Endodermal cell (in vitro differentiated cells): ENCODE measurements around the gene NLGN1. TPM values are rescaled to one million over a fixed set of nuclear protein-coding genes. Genes with fewer than 3 reads are reported as not detected.

Experiments
- DNase-seq: peaks from one replicate; pipeline ENCODE4 v3.0.0-alpha.2; 2017
- H3K27ac ChIP-seq: 2 replicates; pipeline ENCODE4 v1.5.1; 2013; ENCODE audit warnings: mild to moderate bottlenecking, low read depth, low read length, moderate library complexity
- H3K27me3 ChIP-seq: 2 replicates; pipeline ENCODE4 v1.6.1; 2013; ENCODE audit warnings: mild to moderate bottlenecking, low read length, moderate library complexity; ENCODE audit not compliant: insufficient read depth, control insufficient read depth, poor library complexity, severe bottlenecking
- H3K36me3 ChIP-seq: 2 replicates; pipeline ENCODE4 v1.7.0; 2013; ENCODE audit warnings: mild to moderate bottlenecking, low read length, moderate library complexity; ENCODE audit not compliant: control insufficient read depth, insufficient read depth
- H3K4me1 ChIP-seq: one replicate; pipeline ENCODE4 v1.7.0; 2013; ENCODE audit warnings: low read length; ENCODE audit not compliant: control insufficient read depth, insufficient read depth
- H3K4me3 ChIP-seq: 2 replicates; pipeline ENCODE4 v1.5.1; 2013; ENCODE audit warnings: mild to moderate bottlenecking, low read length, moderate library complexity
- H3K9ac ChIP-seq: 2 replicates; pipeline ENCODE4 v1.6.1; 2013; ENCODE audit warnings: mild to moderate bottlenecking, low read length, moderate library complexity; ENCODE audit not compliant: poor library complexity, severe bottlenecking; ENCODE audit errors: extremely low read depth
- H3K9me3 ChIP-seq: 2 replicates; pipeline ENCODE4 v1.6.1; 2013; ENCODE audit warnings: mild to moderate bottlenecking, low read length, moderate library complexity; ENCODE audit not compliant: control insufficient read depth
- H3K27ac Mint-ChIP-seq: 2 replicates; pipeline ENCODE4 v1.8.0; 2020; ENCODE audit warnings: mixed read lengths
- H3K27me3 Mint-ChIP-seq: 2 replicates; pipeline ENCODE4 v1.8.0; 2021; ENCODE audit warnings: mild to moderate bottlenecking, mixed read lengths; ENCODE audit not compliant: insufficient read depth
- H3K36me3 Mint-ChIP-seq: 2 replicates; pipeline ENCODE4 v1.8.0; 2020; ENCODE audit warnings: low read depth, mixed read lengths
- H3K4me1 Mint-ChIP-seq: 2 replicates; pipeline ENCODE4 v1.8.0; 2020; ENCODE audit warnings: mixed read lengths
- H3K4me3 Mint-ChIP-seq: 2 replicates; pipeline ENCODE4 v1.8.0; 2020; ENCODE audit warnings: mild to moderate bottlenecking, moderate library complexity, mixed read lengths
- H3K9me3 Mint-ChIP-seq: 2 replicates; pipeline ENCODE4 v1.8.0; 2020; ENCODE audit warnings: mild to moderate bottlenecking, mixed read lengths
- WGBS, 2 experiments: methylation state at CpG; one replicate each; pipeline versions ENCODE4 v1.1.5 to v1.1.7; 2013; ENCODE audit warnings: missing lambda C conversion rate in 2 of 2, mixed read lengths in 1 of 2; ENCODE audit not compliant: insufficient coverage in 1 of 2, insufficient read length in 1 of 2; 5-methylcytosine and 5-hydroxymethylcytosine counted together
- total RNA-seq, 2 donors: library from RNA; stranded (reverse); fragmentation: NEBNext Ultra II Directional in 1 of 2; extraction: Animal tissue kit (Norgen Biotek cat#: 25700) in 1 of 2; gene quantifications; 2 replicates in 1 of 2; 3 replicates in 1 of 2; pipeline ENCODE4 v1.2.1, GENCODE V29; 2021
- TF ChIP-seq, protein P1 (sequence below): fragments of 200-600 bp; sonication (generic); conservative IDR thresholded peaks from 2 replicates; pipeline ENCODE4 v1.5.0; 2021; ENCODE audit warnings: antibody characterized with exemption, mild to moderate bottlenecking

NLGN1 gene
- total RNA-seq, 2 donors from 2014 or later = 3.4 to 14.3 TPM

DNA sequence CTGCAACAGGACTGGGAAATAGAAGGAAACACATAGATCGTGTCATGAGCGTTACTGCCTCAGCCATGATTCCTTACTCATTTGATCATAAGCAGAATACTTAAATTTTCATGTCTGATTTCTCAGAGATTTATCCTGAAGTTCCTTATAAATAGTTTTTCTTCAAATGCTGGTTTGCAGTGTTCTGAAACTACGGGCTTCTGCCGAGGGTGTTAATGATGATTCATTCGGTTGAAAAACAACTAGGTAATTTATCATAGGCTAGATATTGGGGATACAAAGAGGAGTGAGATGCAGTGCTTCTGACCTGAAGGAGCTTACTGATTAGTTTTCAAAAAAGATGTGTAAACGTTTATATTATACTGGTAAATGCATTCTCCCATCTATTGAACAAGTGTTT is 428.9 kb downstream of the NLGN1 start:
- H3K27ac ChIP-seq = no peak overlapping the region
- Mint-ChIP-seq H3K27ac (no peak overlapping the region), H3K4me3 (no peak overlapping the region), H3K4me1 (peaks cover 3% of the 10 kb centered on the region), H3K9me3 (no peaks in the 10 kb centered on the region), H3K27me3 (no peaks in the 10 kb centered on the region), H3K36me3 (no peaks in the 10 kb centered on the region)
- H3K9me3 ChIP-seq = no peaks in the 10 kb centered on the region
- H3K4me3 ChIP-seq = no peak overlapping the region
- TF ChIP-seq, protein P1, sequence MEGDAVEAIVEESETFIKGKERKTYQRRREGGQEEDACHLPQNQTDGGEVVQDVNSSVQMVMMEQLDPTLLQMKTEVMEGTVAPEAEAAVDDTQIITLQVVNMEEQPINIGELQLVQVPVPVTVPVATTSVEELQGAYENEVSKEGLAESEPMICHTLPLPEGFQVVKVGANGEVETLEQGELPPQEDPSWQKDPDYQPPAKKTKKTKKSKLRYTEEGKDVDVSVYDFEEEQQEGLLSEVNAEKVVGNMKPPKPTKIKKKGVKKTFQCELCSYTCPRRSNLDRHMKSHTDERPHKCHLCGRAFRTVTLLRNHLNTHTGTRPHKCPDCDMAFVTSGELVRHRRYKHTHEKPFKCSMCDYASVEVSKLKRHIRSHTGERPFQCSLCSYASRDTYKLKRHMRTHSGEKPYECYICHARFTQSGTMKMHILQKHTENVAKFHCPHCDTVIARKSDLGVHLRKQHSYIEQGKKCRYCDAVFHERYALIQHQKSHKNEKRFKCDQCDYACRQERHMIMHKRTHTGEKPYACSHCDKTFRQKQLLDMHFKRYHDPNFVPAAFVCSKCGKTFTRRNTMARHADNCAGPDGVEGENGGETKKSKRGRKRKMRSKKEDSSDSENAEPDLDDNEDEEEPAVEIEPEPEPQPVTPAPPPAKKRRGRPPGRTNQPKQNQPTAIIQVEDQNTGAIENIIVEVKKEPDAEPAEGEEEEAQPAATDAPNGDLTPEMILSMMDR = no peak
- WGBS, 2 experiments = 75 to 88% methylated on average over 5 to 6 of the region's 6 CpGs
- DNase-seq = no peak
- no peak overlapping the region for H3K9ac ChIP-seq
- no peaks in the 10 kb centered on the region for H3K27me3 ChIP-seq
- H3K36me3 ChIP-seq = no peaks in the 10 kb centered on the region
- H3K4me1 ChIP-seq = no peaks in the 10 kb centered on the region

- peaks cover 3% of the 10 kb centered on the region for H3K4me1 Mint-ChIP-seq
- H3K27me3 Mint-ChIP-seq = no peaks in the 10 kb centered on the region
- no peaks in the 10 kb centered on the region for H3K4me1 ChIP-seq
- H3K27ac Mint-ChIP-seq = no peak overlapping the region
- TF ChIP-seq, protein P1 = no peak
- H3K9me3 Mint-ChIP-seq = no peaks in the 10 kb centered on the region
- H3K9me3 ChIP-seq = no peaks in the 10 kb centered on the region
- H3K36me3 Mint-ChIP-seq = no peaks in the 10 kb centered on the region
- no peak for DNase-seq
- no peak overlapping the region for H3K4me3 ChIP-seq
- no peak overlapping the region for H3K9ac ChIP-seq
- no peaks in the 10 kb centered on the region for H3K36me3 ChIP-seq
- H3K27me3 ChIP-seq = no peaks in the 10 kb centered on the region
- H3K27ac ChIP-seq = no peak overlapping the region
- no peak overlapping the region for H3K4me3 Mint-ChIP-seq
- 72 to 91% methylated on average over 2 to 3 of the region's 3 CpGs for WGBS, 2 experiments
Measured at GRCh38 chr3:173826901-173827609, 429.5 kb downstream of the NLGN1 start.

GRCh38 chr3:173838644-173839043 is 441.1 kb downstream of the NLGN1 start:
- Mint-ChIP-seq H3K36me3 (peaks cover 11% of the 10 kb centered on the region), H3K9me3 (peaks cover 19% of the 10 kb centered on the region), H3K4me3 (no peak overlapping the region), H3K27ac (no peak overlapping the region), H3K27me3 (peaks cover 3% of the 10 kb centered on the region), H3K4me1 (peaks cover 24% of the 10 kb centered on the region)
- H3K9me3 ChIP-seq = peaks cover 10% of the 10 kb centered on the region
- DNase-seq = no peak
- TF ChIP-seq, protein P1 = no peak
- no peaks in the 10 kb centered on the region for H3K27me3 ChIP-seq
- no peaks in the 10 kb centered on the region for H3K36me3 ChIP-seq
- no peak overlapping the region for H3K9ac ChIP-seq
- 51 to 79% methylated on average over 2 to 4 of the region's 4 CpGs for WGBS, 2 experiments
- H3K4me1 ChIP-seq = no peaks in the 10 kb centered on the region
- H3K27ac ChIP-seq = no peak overlapping the region
- no peak overlapping the region for H3K4me3 ChIP-seq
